ENCODE data around the gene PTBP1.

Gene PTBP1

GRCh38 chr19:772730-773436 is 24.4 kb upstream of the PTBP1 start:
- DNase-seq, result no peak
- ATAC-seq, result no peak

- DNase-seq, result no peak
- ATAC-seq, result no peak
Observed at GRCh38 chr19:776549-776948, 20.7 kb upstream of the PTBP1 start.

GRCh38 chr19:778910-779653 is 18.2 kb upstream of the PTBP1 start:
- DNase-seq (no peak), ATAC-seq (no peak)

- ATAC-seq, result no peak
- DNase-seq, result no peak
Observed at GRCh38 chr19:780935-781334, 16.3 kb upstream of the PTBP1 start.

DNA sequence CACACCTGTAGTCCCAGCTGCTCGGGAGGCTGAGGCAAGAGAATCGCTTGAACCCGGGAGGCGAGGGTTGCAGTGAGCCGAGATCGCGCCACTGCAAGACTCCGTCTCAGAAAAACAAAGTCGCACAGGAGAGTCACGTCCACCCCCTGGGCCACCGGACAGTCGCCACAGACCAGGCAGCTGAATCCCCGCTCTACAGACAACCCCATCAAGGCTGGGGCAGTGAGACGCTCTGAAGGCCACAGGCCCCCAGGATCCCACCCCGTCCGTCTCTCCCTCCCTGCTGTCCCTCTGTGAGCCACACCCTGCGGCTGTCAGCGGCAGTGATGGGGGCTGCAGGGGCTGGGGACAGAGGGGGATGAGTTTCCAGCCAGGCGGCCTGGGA is 15.5 kb upstream of the PTBP1 start:
- no peak for ATAC-seq
- no peak for DNase-seq

DNA sequence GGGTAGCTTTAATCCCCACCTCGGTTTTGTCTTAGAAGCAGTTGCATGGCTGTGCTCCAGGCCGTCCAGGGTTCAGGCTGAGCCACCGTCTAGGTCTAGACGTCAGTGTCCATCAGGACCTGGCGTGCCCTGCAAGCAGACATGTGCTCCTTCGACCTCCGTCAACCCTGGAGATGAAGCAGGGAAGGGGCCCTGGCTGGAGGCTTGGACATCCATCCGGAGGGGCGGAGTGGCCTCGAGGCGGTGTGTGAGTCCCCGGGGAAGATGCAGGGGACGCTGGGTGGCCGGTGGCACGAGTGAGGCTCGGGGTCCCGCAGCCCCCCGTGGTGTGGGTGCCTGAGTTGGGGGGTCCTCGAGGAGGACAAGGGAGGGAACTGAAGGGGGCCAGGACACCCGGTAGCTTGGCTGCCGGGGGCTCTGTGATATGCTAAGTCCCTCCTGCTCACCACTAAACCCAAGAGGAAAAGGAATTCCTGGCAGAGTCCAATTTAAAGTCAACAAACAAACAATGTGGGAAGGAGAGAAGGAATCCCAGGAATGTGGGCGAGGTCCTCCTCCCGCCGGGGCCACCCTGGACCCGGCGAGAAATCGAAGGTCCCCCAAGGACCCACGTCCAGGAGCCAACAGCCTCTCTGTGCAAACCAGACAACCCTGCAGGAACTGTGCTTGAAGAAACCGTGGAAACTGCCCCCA is 14.9 kb upstream of the PTBP1 start:
- no peak for ATAC-seq
- DNase-seq, result no peak

DNA sequence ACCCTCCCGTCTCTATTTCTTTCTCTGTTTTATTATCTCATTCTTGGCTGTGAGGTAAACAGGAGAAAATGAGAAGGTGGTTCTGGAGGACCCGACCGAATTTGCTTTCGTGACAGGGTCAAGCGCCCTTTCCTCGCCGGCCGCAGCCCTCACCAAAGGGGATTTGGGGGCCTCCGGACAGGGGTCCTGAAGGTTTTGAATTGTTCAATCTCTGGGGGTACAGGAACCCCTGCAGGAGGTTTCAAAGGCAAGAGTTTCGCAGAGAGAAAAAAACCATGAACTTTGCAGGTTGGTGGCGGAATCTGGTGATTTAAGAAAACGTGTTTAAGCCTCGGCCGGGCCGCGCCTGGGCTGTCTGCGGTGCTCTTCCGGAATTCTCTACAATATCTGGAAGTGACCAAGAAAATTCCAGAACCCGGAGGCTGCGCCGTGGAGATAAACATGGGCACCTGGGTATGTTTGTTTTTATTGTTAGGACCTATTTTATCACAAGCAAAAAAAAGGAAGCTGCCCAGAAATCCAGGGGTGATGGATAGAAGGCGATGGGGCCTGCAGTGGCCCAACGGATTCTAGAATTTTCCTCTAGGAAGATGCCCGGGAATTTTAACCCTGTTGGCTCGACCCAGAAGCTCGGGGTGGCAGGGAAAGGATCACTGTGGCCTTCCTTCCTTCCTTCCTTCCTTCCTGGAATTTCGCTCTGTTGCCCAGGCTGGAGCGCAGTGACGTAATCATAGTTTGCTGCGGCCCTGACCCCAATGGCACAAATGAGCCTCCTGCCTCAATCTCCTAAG is 14.2 kb upstream of the PTBP1 start:
- no peak for ATAC-seq
- no peak for DNase-seq

DNA sequence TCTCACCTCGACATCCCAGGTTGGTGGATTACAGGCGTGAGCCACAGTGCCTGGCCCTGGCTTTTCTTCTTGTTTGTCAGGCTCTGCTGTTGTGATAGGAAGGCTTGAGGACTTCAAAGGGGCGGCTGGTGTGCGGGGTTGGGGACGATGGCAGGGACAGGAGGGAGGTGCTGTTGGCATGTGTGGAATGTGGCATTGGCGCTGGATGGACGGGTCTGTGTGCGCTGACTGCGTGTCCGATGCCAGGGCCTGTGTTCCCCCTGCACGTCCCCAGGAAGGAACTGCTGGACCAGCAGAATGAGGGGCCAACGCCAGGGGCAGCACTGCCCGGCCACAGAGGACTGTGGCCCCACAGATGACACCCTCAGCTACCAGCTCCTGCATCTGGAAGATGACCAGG is 12.7 kb upstream of the PTBP1 start:
- DNase-seq (no peak), ATAC-seq (no peak)

DNA sequence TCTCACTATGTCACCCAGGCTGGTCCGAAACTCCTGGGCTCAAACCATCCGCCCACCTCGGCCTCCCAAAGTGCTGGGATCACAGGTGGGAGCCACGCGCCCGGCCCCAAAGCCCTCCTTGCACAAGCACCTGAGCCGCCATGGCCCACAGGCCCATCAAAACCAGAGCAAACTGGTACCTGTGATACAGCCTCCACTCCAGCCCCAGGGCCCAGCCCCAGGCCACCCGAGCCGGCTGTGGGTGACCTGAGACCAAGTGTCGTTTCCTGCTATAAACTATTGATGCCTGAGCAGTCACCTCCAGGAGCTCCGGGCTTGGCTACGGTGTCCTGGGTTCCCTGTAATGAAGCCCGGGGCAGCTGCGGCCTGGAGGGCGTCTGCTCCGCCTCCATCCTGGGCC is 9.7 kb upstream of the PTBP1 start:
- no peak for DNase-seq
- no peak for ATAC-seq

DNA sequence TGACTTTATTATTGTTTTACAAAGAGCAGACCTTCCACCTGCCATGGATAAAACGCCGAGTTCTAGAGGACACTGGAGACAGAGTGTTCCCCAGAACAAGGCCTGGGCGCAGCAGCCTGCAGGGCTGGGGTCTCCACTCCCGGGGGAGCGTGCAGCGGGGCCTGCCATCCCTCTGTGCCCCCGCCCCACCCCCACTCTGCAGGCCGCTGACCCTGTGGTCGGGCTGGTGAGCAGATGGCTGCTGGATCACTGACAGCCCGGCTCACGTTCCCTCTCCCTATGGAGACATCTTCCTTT is 8.6 kb upstream of the PTBP1 start:
- ATAC-seq, result no peak
- no peak for DNase-seq

- no peak for ATAC-seq
- no peak for DNase-seq
Observed at GRCh38 chr19:788983-789700, 8.1 kb upstream of the PTBP1 start.

DNA sequence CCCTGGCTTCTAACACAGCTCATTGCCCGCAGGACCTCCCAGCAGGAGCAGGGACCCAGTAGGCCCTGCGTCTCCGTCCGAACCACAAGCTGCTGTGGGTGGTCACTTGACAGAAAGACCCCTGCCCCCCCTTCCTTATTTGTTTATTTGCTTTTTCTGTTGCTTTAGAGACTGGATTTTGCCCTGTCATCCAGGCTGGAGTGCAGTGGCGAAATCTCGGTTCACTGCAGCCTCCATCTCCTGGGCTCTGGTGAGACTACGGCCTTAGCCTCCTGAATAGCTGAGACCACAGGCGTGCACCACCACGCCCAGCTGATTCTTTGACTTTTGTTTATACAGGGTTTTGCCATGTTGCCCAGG is 7.6 kb upstream of the PTBP1 start:
- no peak for DNase-seq
- no peak for ATAC-seq

- no peak for ATAC-seq
- no peak for DNase-seq
Observed at GRCh38 chr19:791007-791566, 6.2 kb upstream of the PTBP1 start.

GRCh38 chr19:791567-792305 is 5.5 kb upstream of the PTBP1 start:
- DNase-seq (no peak), ATAC-seq (no peak)

GRCh38 chr19:792306-792885 is 4.9 kb upstream of the PTBP1 start:
- DNase-seq (no peak), ATAC-seq (no peak)

DNA sequence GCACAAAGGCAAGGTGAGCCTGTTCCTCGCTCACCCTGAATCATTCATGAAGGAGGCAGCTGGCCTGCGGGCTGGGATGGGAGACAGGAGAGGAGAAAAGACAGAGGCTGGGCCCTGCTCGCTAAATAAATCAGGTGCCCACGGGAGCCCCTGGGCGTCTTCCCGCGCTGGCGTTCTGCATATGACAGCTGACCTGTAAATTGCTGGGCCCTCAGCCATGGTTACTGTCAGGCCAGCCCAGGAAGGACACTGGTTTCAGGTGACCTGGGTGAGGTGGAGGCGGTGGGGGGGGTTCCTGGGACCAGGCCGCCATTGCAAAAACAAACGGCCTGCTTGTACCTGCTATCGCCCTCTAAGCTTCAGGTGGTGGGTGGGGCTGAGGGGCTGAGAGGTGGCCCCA is 3.4 kb upstream of the PTBP1 start:
- DNase-seq, result no peak
- no peak for ATAC-seq

GRCh38 chr19:795073-795611 is 2.1 kb upstream of the PTBP1 start:
- DNase-seq (no peak), ATAC-seq (no peak)

GRCh38 chr19:795691-796581 is 1.3 kb upstream of the PTBP1 start:
- DNase-seq, result no peak
- no peak for ATAC-seq

All from stimulated activated naive CD8-positive, alpha-beta T cell treated with anti-CD3 and anti-CD28 coated beads, Interleukin-15, Interleukin-2, amounts not matched to agents 100 U/mL and 50 U/mL, for 24 hours (primary cell).